Measurements from ENCODE around the gene CARD9. TPM values are rescaled to one million over a fixed set of nuclear protein-coding genes. Genes with fewer than 3 reads are reported as not detected.
"Not testable (repeated sequence)": the region's sequence is repeated elsewhere in the genome, so short reads cannot be mapped to it uniquely, and the experiment has no call there.

Gene CARD9
- total RNA-seq, 1 donor from 2014 or later, result 10.0 TPM

- intact Hi-C loops (cut with DNase I), result no loop called here
- TF ChIP-seq CTCF (IDR thresholded peaks at IDR 0.05), result no peak
- H3K27ac ChIP-seq, result peak overlapping the region; percentile 11
- ATAC-seq (peak; percentile 17), DNase-seq (no peak)
- H3K36me3 ChIP-seq, result peaks cover 4% of the 10 kb centered on the region
- H3K9me3 ChIP-seq, result no peaks in the 10 kb centered on the region
- no peak overlapping the region for H3K4me3 ChIP-seq
- no peaks in the 10 kb centered on the region for H3K27me3 ChIP-seq
- no peaks in the 10 kb centered on the region for H3K4me1 ChIP-seq
Measured at GRCh38 chr9:136354592-136355085, 18.8 kb downstream of the CARD9 start.

GRCh38 chr9:136353757-136354488 is 19.5 kb downstream of the CARD9 start:
- H3K27ac ChIP-seq, result peak overlapping the region; percentile 11
- TF ChIP-seq CTCF (IDR thresholded peaks at IDR 0.05), result no peak
- DNase-seq (no peak), ATAC-seq (no peak)
- H3K27me3 ChIP-seq, result no peaks in the 10 kb centered on the region
- no peaks in the 10 kb centered on the region for H3K4me1 ChIP-seq
- H3K4me3 ChIP-seq, result no peak overlapping the region
- intact Hi-C loops (cut with DNase I), result no loop called here
- H3K36me3 ChIP-seq, result peaks cover 4% of the 10 kb centered on the region
- no peaks in the 10 kb centered on the region for H3K9me3 ChIP-seq

- no peak for ATAC-seq
- Histone ChIP-seq H3K27me3 (no peaks in the 10 kb centered on the region), H3K4me1 (no peaks in the 10 kb centered on the region), H3K4me3 (no peak overlapping the region), H3K36me3 (peaks cover 4% of the 10 kb centered on the region), H3K27ac (no peak overlapping the region), H3K9me3 (no peaks in the 10 kb centered on the region)
- intact Hi-C loops (cut with DNase I), result no loop called here
- DNase-seq, result no peak
- no peak for TF ChIP-seq CTCF (IDR thresholded peaks at IDR 0.05)
Measured at GRCh38 chr9:136353088-136353487, 20.4 kb downstream of the CARD9 start.

- H3K36me3 ChIP-seq, result peaks cover 4% of the 10 kb centered on the region
- H3K27me3 ChIP-seq, result no peaks in the 10 kb centered on the region
- H3K9me3 ChIP-seq, result no peaks in the 10 kb centered on the region
- TF ChIP-seq CTCF (IDR thresholded peaks at IDR 0.05), result no peak
- DNase-seq (peak; percentile 81), ATAC-seq (peak; percentile 62)
- intact Hi-C loops (cut with DNase I), result no loop called here
- H3K4me1 ChIP-seq, result no peaks in the 10 kb centered on the region
- H3K4me3 ChIP-seq, result no peak overlapping the region
- no peak overlapping the region for H3K27ac ChIP-seq
Measured at GRCh38 chr9:136352682-136353081, 20.8 kb downstream of the CARD9 start.

GRCh38 chr9:136351868-136352267 is 21.6 kb downstream of the CARD9 start:
- H3K4me1 ChIP-seq; intact Hi-C loops (cut with DNase I); H3K4me3 ChIP-seq; DNase-seq; H3K36me3 ChIP-seq; H3K27ac ChIP-seq; H3K27me3 ChIP-seq; ATAC-seq; H3K9me3 ChIP-seq: not testable (repeated sequence)

GRCh38 chr9:136351252-136351800 is 22.1 kb downstream of the CARD9 start:
- Histone ChIP-seq H3K4me1 (peaks cover 3% of the 10 kb centered on the region), H3K27me3 (no peaks in the 10 kb centered on the region), H3K9me3 (no peaks in the 10 kb centered on the region), H3K4me3 (no peak overlapping the region), H3K27ac (no peak overlapping the region), H3K36me3 (peaks cover 1% of the 10 kb centered on the region)
- no peak for TF ChIP-seq CTCF (IDR thresholded peaks at IDR 0.05)
- DNase-seq (no peak), ATAC-seq (no peak)
- intact Hi-C loops (cut with DNase I), result no loop called here

All from upper lobe of right lung (tissue), 1 donor.